ENCODE results near the gene SAMD11. TPM values are rescaled to one million over a fixed set of nuclear protein-coding genes. Genes with fewer than 3 reads are reported as not detected.
"Not testable (repeated sequence)": the region's sequence is repeated elsewhere in the genome, so short reads cannot be mapped to it uniquely, and the experiment has no call there.

The SAMD11 gene
- total RNA-seq, 1 donor from 2014 or later: 4.9 TPM

GRCh38 chr1:988061-988460 lies 64.3 kb downstream of the SAMD11 start:
- not testable (repeated sequence) for ATAC-seq

GRCh38 chr1:991275-991674 lies 67.6 kb downstream of the SAMD11 start:
- not testable (repeated sequence) for DNase-seq (ENCODE audit: low spot score); ATAC-seq

More at GRCh38 chr1:988061-988460, 64.3 kb downstream of the SAMD11 start:
- DNase-seq (ENCODE audit: low spot score): not testable (repeated sequence)

GRCh38 chr1:991895-992294 lies 68.2 kb downstream of the SAMD11 start:
- no peak for DNase-seq (ENCODE audit: low spot score)
- ATAC-seq: no peak

GRCh38 chr1:992362-992761 lies 68.6 kb downstream of the SAMD11 start:
- DNase-seq (ENCODE audit: low spot score) (no peak), ATAC-seq (no peak)

- DNase-seq (ENCODE audit: low spot score): no peak
- ATAC-seq: no peak
Measured at GRCh38 chr1:993379-993995, 69.8 kb downstream of the SAMD11 start.

Other genes starting within 250 kb of the SAMD11 start
- gene OR4F16, start 237.3 kb upstream of the SAMD11 start, total RNA-seq: not detected
- gene NOC2L, start 35.3 kb downstream of the SAMD11 start, total RNA-seq: 32.5 TPM
- 7.3 TPM for gene KLHL17, start 36.7 kb downstream of the SAMD11 start, total RNA-seq
- gene PLEKHN1, start 42.6 kb downstream of the SAMD11 start, total RNA-seq: 0.28 TPM
- gene PERM1, start 58.2 kb downstream of the SAMD11 start, total RNA-seq: 0.83 TPM
- gene HES4, start 76.2 kb downstream of the SAMD11 start, total RNA-seq: 3.9 TPM
- 26.3 TPM for gene ISG15, start 89.6 kb downstream of the SAMD11 start, total RNA-seq
- 39.3 TPM for gene AGRN, start 96.2 kb downstream of the SAMD11 start, total RNA-seq
- not detected for gene RNF223, start 150.4 kb downstream of the SAMD11 start, total RNA-seq
- gene C1orf159, start 192.2 kb downstream of the SAMD11 start, total RNA-seq: 8.4 TPM
- gene TTLL10, start 250.0 kb downstream of the SAMD11 start, total RNA-seq: not detected

Data from left lobe of liver (tissue), 2 donors.